ENCODE data around the gene PKNOX2.

- TF ChIP-seq CTCF (IDR thresholded peaks at IDR 0.05; ENCODE audit: borderline replicate concordance, extremely low read depth, low read length, poor library complexity, severe bottlenecking), result no peak
- TF ChIP-seq EZH2 (IDR thresholded peaks at IDR 0.05; ENCODE audit: borderline replicate concordance, low read depth, low read length, severe bottlenecking), result no peak
These were observed 1.8 kb upstream of the PKNOX2 start for GRCh38 chr11:125162743-125163142.
